GM21576 (cell line): Measurements from ENCODE around the gene DIS3L2.
"Not testable (repeated sequence)": the region's sequence is repeated elsewhere in the genome, so short reads cannot be mapped to it uniquely, and the experiment has no call there.

Experiments used
- ATAC-seq: cut with Tn5 transposase; IDR thresholded peaks from one replicate; pipeline ENCODE4 v1.9.1; 2021; ENCODE audit warnings: mild to moderate bottlenecking, moderate library complexity; ENCODE audit not compliant: unreplicated experiment

DIS3L2 gene

GRCh38 chr2:232330068-232330999 lies 368.8 kb downstream of the DIS3L2 start:
- no peak for ATAC-seq

- ATAC-seq = not testable (repeated sequence)
Observed at GRCh38 chr2:232331061-232331460, 369.5 kb downstream of the DIS3L2 start.

DNA sequence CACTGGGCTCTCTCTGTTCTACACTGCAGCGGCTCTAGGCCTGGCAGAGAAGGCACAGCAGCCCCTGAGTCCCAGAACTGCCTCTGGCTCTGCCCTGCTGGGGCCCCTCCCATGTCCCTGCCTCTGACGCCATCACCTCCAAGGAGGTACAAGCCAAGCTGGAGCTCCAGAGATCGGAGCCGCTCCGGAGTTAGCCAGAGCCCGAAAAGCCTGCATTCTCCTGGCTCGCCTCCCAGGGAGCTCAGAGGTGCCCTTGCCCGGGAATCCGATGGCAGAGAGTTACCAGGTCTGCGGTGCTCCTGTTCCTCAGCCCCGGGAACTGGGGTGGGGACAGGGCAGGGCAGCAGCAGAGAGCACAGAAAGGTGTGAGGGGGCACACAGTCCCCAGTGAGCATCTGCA lies 370.1 kb downstream of the DIS3L2 start:
- ATAC-seq = not testable (repeated sequence)

- not testable (repeated sequence) for ATAC-seq
Observed at GRCh38 chr2:232332244-232332939, 370.9 kb downstream of the DIS3L2 start.

GRCh38 chr2:232332940-232333259 lies 371.4 kb downstream of the DIS3L2 start:
- ATAC-seq = no peak

DNA sequence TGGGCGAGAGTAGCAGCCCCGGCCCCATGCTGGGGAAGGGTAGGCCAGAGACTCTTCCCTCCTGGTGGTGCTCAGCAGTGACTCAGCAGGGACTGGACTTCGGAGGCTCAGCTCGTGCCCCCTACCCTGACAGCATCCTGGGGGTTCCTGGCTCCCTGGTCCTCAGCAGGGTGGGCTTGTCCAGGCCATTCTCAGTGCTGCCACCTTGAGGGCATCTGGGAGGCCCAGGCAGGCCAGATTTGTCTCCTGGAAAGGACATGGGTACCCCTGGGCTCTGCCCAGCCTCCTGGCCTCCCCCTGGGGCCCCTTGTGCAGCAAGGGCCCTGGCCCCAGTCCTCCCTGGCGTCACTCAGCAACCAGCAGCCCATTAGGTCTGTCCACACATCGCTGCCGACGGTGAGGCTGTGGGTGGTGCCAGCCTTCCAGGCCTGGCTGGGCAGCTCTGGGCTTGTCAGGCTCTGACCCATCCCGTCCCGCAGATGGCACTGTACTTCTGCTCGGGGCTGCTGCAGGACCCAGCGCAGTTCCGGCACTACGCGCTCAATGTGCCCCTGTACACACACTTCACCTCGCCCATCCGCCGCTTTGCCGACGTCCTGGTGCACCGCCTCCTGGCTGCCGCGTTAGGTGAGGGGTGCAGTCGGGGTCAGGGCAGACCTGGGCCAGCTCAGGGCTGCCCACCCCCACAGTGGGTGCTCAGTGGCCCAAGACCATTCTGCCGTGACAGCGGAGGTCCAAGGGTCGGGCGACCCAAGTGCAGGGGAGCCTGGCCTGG lies 372.0 kb downstream of the DIS3L2 start:
- no peak for ATAC-seq

DNA sequence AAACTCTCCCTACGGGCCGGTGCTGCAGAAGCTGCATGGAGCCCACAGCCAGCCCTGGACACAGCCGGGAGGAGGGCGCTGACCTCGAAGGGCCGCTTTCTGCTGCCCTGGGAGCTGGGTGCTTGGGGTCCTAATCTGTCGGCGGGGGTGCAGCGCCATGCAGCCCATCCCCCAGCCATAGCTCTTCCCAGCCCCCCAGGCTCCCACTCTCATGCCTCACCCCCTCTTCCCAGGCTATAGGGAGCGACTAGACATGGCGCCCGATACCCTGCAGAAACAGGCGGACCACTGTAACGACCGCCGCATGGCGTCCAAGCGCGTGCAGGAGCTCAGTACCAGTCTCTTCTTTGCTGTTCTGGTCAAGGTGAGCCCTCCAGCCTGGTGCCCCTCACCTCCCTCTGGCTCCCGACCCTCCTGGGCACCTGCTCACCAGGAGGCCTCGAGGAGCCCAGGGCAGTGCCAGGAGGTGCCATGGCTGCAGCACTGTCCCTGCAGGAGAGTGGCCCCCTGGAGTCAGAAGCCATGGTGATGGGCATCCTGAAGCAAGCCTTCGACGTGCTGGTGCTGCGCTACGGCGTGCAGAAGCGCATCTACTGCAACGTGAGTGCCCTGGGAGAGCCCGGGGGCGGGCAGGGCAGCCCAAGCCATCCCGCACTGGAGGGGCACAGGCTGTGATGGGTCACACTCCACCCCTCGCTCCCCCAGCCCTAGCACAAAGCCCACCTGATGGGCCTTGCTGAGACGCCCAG lies 372.8 kb downstream of the DIS3L2 start:
- not testable (repeated sequence) for ATAC-seq

GRCh38 chr2:232334885-232335205 lies 373.3 kb downstream of the DIS3L2 start:
- not testable (repeated sequence) for ATAC-seq

- ATAC-seq = not testable (repeated sequence)
Observed at GRCh38 chr2:232335206-232335858, 373.8 kb downstream of the DIS3L2 start.

DNA sequence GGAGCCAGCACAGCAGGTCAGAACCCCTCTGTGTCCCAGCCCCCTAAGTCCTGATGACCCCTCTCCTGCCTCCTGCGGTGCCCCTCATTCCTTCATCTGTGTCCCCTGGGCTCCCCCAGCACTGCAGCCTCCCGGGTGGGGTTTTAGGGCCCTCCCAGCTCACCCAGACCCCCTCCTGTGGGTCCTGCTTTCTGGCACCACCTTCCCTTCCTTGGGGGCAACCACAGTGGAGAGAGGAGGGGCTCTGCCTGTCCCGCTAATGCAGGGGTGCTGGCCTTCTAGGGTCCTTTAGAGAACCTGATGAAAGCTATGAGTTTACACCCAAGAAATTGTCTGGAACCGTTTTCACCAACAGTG lies 374.3 kb downstream of the DIS3L2 start:
- ATAC-seq = no peak

- no peak for ATAC-seq
Observed at GRCh38 chr2:232336241-232336736, 374.8 kb downstream of the DIS3L2 start.

GRCh38 chr2:232336981-232337720 lies 375.6 kb downstream of the DIS3L2 start:
- no peak for ATAC-seq

DNA sequence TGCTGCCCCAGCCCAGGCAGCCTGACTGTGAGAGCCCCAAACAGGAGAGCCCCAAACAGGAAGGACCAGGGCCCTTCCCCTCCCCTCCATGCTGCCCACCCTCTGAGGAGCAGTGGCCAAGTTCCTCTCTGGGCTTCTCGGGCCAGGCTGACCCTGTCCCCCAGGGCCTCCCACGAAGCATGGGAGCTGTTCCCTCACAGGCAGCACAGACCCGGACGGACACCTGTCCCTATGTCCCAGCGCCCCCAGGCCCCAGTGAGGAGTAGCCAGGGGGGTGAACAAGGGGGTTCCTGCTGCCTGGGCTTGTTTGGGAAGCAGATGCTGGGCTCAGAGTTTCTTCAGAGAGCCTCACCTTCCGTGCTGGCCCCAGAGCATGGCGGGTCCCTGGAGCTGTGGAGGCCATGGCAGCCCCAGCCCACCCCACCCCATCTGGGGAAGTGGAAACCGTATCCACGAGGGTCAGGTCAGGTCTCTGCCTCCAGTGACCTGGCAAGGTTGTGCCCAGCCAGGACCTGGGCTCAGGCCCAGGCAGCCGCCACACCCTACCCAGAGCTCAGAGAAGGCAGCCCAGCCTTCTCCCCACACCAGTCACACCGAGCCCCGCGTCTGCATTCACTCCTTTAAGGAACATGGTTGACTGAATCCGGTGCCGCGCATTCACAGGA lies 376.7 kb downstream of the DIS3L2 start:
- ATAC-seq = not testable (repeated sequence)

- ATAC-seq = no peak
Observed at GRCh38 chr2:232338759-232339106, 377.2 kb downstream of the DIS3L2 start.

DNA sequence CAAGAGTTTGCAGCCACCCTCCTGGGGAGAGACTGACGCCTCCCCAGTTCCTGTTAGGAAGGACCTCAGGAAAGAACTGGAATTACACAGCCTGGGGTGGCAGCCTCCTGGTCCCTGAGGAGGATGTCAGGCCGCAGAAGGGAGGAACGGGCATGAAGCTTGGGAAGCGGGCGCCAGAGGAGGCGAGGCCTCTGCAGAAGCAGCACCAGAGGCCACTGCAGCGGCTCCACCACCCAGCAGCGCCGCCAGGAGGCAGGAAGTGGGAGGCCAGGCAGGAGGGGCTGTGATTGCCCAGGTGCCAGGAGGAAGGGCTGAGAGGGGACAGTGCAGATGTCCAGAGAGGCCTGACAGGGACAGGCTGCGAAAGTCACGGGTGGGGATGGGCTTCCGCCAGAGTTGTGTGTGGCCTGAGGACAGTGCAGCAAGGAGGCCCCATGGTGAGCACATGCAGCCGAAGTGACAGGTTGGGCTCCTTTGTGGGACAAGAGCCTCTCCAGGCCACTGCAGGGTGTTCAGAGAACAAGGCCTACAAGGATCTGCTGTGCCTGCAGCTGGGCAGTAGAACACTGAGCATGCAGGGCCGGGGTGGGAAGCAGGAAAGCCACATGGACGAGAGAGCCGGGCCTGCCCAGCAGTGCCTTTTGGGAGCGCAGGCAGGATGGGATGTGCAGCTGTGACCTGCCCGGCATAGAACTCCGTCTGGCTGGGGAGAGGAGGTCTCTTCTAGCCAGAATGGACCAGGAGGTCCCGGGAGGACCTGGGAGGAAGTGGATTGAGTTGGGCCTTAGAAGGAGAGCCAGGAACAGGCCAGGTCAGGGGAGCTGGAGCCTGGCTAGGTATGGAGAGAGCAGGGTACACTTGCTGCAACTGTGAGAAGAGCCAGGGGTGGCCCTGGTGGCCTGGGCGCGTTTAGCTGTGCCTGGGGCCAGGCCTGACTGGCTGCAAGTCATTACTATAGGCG lies 377.9 kb downstream of the DIS3L2 start:
- ATAC-seq = no peak

- ATAC-seq = no peak
Observed at GRCh38 chr2:232340171-232340935, 378.8 kb downstream of the DIS3L2 start.

- ATAC-seq = no peak
Observed at GRCh38 chr2:232341061-232341738, 379.7 kb downstream of the DIS3L2 start.
